SK-N-SH (cell line): ENCODE data around the gene PPAN. TPM values are rescaled to one million over a fixed set of nuclear protein-coding genes. Genes with fewer than 3 reads are reported as not detected.

Experiments
- CTCF ChIA-PET: fragments of 300-600, 350-600 bp; formaldehyde crosslinking; extraction: SDS; loops from one replicate; lab custom pipeline; 2021; lab: Yijun Ruan, JAX
- POLR2A ChIA-PET: fragments of 350-600 bp; sonication (Branson Sonifier 250); formaldehyde crosslinking; extraction: SDS; loops from one replicate; lab custom pipeline; 2020; ENCODE audit warnings: antibody characterized with exemption, inconsistent platforms; lab: Yijun Ruan, JAX
- DNase-seq: peaks from one replicate; pipeline ENCODE4 v3.0.0; 2012
- H2AFZ ChIP-seq: fragments of 200-600 bp; sonication (generic); 2 replicates; pipeline ENCODE4 v1.8.1; 2016; ENCODE audit warnings: antibody characterized with exemption, mild to moderate bottlenecking, low read depth
- H3F3A ChIP-seq: fragments of 200-600 bp; sonication (generic); replicated peaks from 2 replicates; pipeline ENCODE3; 2016; ENCODE audit warnings: antibody characterized with exemption, mild to moderate bottlenecking; ENCODE audit not compliant: insufficient read depth
- H3K27ac ChIP-seq, 2 experiments: fragments of 200-500 bp in 1 of 2; fragments of 200-600 bp in 1 of 2; sonication (Bioruptor generic) in 1 of 2; sonication (generic), shearing (Covaris generic) in 1 of 2; 2 replicates each; pipeline versions ENCODE4 v1.5.1 to v1.6.1; 2014 to 2016; ENCODE audit warnings: low read depth in 2 of 2, inconsistent platforms in 1 of 2, low read length in 1 of 2, mild to moderate bottlenecking in 1 of 2, mixed read lengths in 1 of 2
- H3K27me3 ChIP-seq: fragments of 200-600 bp; sonication (generic), shearing (Covaris generic); 2 replicates; pipeline ENCODE4 v1.6.1; 2016; ENCODE audit warnings: mixed run types; ENCODE audit not compliant: insufficient read depth
- H3K36me3 ChIP-seq, 2 experiments: fragments of 200-500 bp in 1 of 2; fragments of 200-600 bp in 1 of 2; sonication (Bioruptor generic) in 1 of 2; sonication (generic) in 1 of 2; replicated peaks in 1 of 2; 2 replicates each; pipeline versions ENCODE3 to v1.5.1; 2014 to 2016; ENCODE audit warnings: low read length in 1 of 2, mild to moderate bottlenecking in 1 of 2; ENCODE audit not compliant: insufficient read depth in 2 of 2, control insufficient read depth in 1 of 2
- H3K4me1 ChIP-seq, 2 experiments: fragments of 200-500 bp in 1 of 2; fragments of 200-600 bp in 1 of 2; sonication (Bioruptor generic) in 1 of 2; sonication (generic), shearing (Covaris generic) in 1 of 2; 2 replicates each; pipeline versions ENCODE4 v1.5.1 to v1.6.1; 2014 to 2016; ENCODE audit warnings: low read depth in 1 of 2, low read length in 1 of 2, mixed run types in 1 of 2; ENCODE audit not compliant: insufficient read depth in 2 of 2, control insufficient read depth in 1 of 2
- H3K4me2 ChIP-seq: fragments of 200-600 bp; sonication (generic), shearing (Covaris generic); 2 replicates; pipeline ENCODE4 v1.6.1; 2017; ENCODE audit warnings: mixed run types
- H3K4me3 ChIP-seq, 2 experiments: fragments of 200-500 bp in 1 of 2; fragments of 200-600 bp in 1 of 2; sonication (Bioruptor generic) in 1 of 2; sonication (generic), shearing (Covaris generic) in 1 of 2; 2 replicates each; pipeline versions ENCODE4 v1.5.1 to v1.8.1; 2014 to 2016; ENCODE audit warnings: low read depth in 2 of 2, inconsistent platforms in 1 of 2, low read length in 1 of 2, mild to moderate bottlenecking in 1 of 2, mixed read lengths in 1 of 2, moderate library complexity in 1 of 2
- H3K79me2 ChIP-seq: fragments of 200-600 bp; sonication (generic); 2 replicates; pipeline ENCODE4 v1.8.1; 2017; ENCODE audit warnings: mild to moderate bottlenecking; ENCODE audit not compliant: insufficient read depth
- H3K9ac ChIP-seq: fragments of 200-600 bp; sonication (generic); 2 replicates; pipeline ENCODE4 v1.6.1; 2017; ENCODE audit warnings: mixed run types
- H3K9me2 ChIP-seq: fragments of 200-600 bp; sonication (generic); 2 replicates; pipeline ENCODE4 v1.6.1; 2017; ENCODE audit warnings: mixed run types
- H3K9me3 ChIP-seq: fragments of 200-600 bp; sonication (generic); 2 replicates; pipeline ENCODE4 v1.6.1; 2017; ENCODE audit warnings: mixed run types, mild to moderate bottlenecking, moderate library complexity
- H4K20me1 ChIP-seq: fragments of 200-600 bp; sonication (generic); 2 replicates; pipeline ENCODE4 v1.6.1; 2017; ENCODE audit warnings: mild to moderate bottlenecking, mixed run types; ENCODE audit not compliant: insufficient read depth
- ELF1 ChIP-seq: IDR thresholded peaks from 2 replicates; pipeline ENCODE4 v1.4.0; 2012
- EZH2phosphoT487 ChIP-seq: fragments of 200-600 bp; sonication (generic); IDR thresholded peaks from 2 replicates; pipeline ENCODE4 v1.6.1; 2017; ENCODE audit warnings: low read depth, mixed run types, mild to moderate bottlenecking, antibody characterized with exemption, moderate library complexity, borderline replicate concordance
- FOSL2 ChIP-seq: IDR thresholded peaks from 2 replicates; pipeline ENCODE4 v1.4.0; 2012; ENCODE audit warnings: low read depth, mild to moderate bottlenecking, moderate library complexity, borderline replicate concordance
- FOXJ3 ChIP-seq: sonication (generic); formaldehyde crosslinking; IDR thresholded peaks from 2 replicates; pipeline ENCODE4 v1.5.1; 2020; ENCODE audit warnings: mild to moderate bottlenecking, missing genetic modification reagents
- GABPA ChIP-seq: IDR thresholded peaks from 2 replicates; pipeline ENCODE4 v1.4.0; 2012; ENCODE audit warnings: low read depth, mild to moderate bottlenecking
- JUND ChIP-seq: IDR thresholded peaks from 2 replicates; pipeline ENCODE4 v1.4.0; 2012
- NRF1 ChIP-seq: IDR thresholded peaks from 2 replicates; pipeline ENCODE4 v1.6.1; 2012; ENCODE audit warnings: low read depth, mild to moderate bottlenecking, low read length
- SMC3 ChIP-seq: IDR thresholded peaks from 2 replicates; pipeline ENCODE4 v1.6.1; 2012; ENCODE audit warnings: low read depth, low read length, improper control_type of control experiment
- TAF1 ChIP-seq: IDR thresholded peaks from 2 replicates; pipeline ENCODE4 v1.6.1; 2012; ENCODE audit warnings: low read depth, mild to moderate bottlenecking, low read length, moderate library complexity, borderline replicate concordance
- WGBS: methylation state at CpG from one replicate; pipeline ENCODE4 v1.1.6; 2017; ENCODE audit warnings: low lambda C conversion rate; 5-methylcytosine and 5-hydroxymethylcytosine counted together
- polyA plus RNA-seq, 3 experiments: library from polyadenylated mRNA; depleted of rRNA; stranded (reverse); fragments of >200 nt; gene quantifications; 2 replicates each; pipeline ENCODE4 v1.2.3, GENCODE V29; 2012
- TF ChIP-seq, protein P1 (sequence below): IDR thresholded peaks from 2 replicates; pipeline ENCODE4 v1.4.0; 2012; ENCODE audit warnings: low read depth, borderline replicate concordance
- TF ChIP-seq, protein P2 (sequence below): IDR thresholded peaks from 2 replicates; pipeline ENCODE4; 2012
- TF ChIP-seq, protein P3 (sequence below): fragments of 150-350 bp; IDR thresholded peaks from 2 replicates; pipeline ENCODE4 v1.6.1; 2016; ENCODE audit warnings: mild to moderate bottlenecking, low read depth, low read length

Gene PPAN
- polyA plus RNA-seq, 1 of the 3 experiments (the other 2 are of a cell fraction), result 75.6 TPM

DNA sequence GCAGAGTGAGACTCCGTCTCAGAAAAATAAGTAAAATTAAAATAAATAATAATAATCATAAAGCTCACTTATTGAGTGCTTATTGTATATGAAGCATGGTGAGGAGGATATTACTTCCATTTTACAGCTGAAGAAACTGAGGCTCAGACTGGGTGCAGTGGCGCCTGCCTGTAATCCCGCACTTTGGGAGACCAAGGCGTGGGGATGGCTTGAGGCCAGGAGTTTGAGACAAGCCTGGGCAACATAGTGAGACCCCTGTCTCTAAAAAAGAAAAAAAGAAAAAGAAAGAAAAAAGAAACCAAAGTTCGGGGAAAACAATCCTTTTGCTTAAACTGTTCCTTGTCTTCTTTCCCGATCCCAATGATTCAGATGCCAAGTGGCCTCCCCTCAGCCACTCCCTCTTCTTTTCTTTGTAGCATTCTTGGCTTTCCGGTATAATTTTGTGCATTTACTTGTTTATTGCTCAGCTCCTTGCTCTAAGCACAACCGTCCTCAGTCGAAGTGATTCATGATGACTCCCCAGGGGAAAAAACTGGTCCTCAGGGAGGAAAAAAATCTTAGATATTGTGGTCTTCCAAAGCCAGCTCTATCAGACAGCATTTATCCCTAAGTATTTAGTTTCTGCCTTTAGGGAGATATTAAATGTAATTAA is 14.5 kb downstream of the PPAN start:
- peaks cover 3 to 13% of the 10 kb centered on the region in 2 experiments; a peak in 1 of 4 replicates for H3K4me1 ChIP-seq
- H3K9me3 ChIP-seq, result no peaks in the 10 kb centered on the region
- peaks cover 25% of the 10 kb centered on the region for H3K79me2 ChIP-seq
- no peaks in the 10 kb centered on the region for H3K9me2 ChIP-seq
- peak overlapping the region; percentile 21; the same call in 1 of the 2 replicates for H3K4me2 ChIP-seq
- H3K36me3 ChIP-seq, result peaks cover 12 to 28% of the 10 kb centered on the region in 2 experiments
- 0 out of 2 replicates have a peak, but pooled peaks cover 3% of the 10 kb centered on the region for H4K20me1 ChIP-seq
- WGBS, result 60% methylated on average over 9 of the region's 9 CpGs
- peaks cover 38% of the 10 kb centered on the region for H3F3A ChIP-seq
- H3K27ac ChIP-seq, result peak overlapping the region in 1 of 2 experiments; percentile 76; a peak in 3 of 4 replicates
- DNase-seq, result no peak
- H3K27me3 ChIP-seq, result no peaks in the 10 kb centered on the region
- peak; percentile 66; the same call in 1 of the 2 replicates for TF ChIP-seq FOSL2
- TF ChIP-seq, protein P1, sequence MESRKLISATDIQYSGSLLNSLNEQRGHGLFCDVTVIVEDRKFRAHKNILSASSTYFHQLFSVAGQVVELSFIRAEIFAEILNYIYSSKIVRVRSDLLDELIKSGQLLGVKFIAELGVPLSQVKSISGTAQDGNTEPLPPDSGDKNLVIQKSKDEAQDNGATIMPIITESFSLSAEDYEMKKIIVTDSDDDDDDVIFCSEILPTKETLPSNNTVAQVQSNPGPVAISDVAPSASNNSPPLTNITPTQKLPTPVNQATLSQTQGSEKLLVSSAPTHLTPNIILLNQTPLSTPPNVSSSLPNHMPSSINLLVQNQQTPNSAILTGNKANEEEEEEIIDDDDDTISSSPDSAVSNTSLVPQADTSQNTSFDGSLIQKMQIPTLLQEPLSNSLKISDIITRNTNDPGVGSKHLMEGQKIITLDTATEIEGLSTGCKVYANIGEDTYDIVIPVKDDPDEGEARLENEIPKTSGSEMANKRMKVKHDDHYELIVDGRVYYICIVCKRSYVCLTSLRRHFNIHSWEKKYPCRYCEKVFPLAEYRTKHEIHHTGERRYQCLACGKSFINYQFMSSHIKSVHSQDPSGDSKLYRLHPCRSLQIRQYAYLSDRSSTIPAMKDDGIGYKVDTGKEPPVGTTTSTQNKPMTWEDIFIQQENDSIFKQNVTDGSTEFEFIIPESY, result no peak
- TF ChIP-seq TAF1, result no peak
- 0 out of 2 replicates have a peak, but pooled peaks have one; percentile 27 for TF ChIP-seq JUND
- TF ChIP-seq, protein P2, sequence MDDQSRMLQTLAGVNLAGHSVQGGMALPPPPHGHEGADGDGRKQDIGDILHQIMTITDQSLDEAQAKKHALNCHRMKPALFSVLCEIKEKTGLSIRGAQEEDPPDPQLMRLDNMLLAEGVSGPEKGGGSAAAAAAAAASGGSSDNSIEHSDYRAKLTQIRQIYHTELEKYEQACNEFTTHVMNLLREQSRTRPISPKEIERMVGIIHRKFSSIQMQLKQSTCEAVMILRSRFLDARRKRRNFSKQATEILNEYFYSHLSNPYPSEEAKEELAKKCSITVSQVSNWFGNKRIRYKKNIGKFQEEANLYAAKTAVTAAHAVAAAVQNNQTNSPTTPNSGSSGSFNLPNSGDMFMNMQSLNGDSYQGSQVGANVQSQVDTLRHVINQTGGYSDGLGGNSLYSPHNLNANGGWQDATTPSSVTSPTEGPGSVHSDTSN, result no peak
- POLR2A ChIA-PET, result interaction anchor here (0.9 to 2.9 kb wide), 4 partner anchors 11 to 129 kb away, joined by 3 to 21 read pairs (median 4); partner anchors contain the start of gene PPAN
- peak overlapping the region; percentile 91 for H2AFZ ChIP-seq
- H3K4me3 ChIP-seq, result no peak overlapping the region
- CTCF ChIA-PET, result interaction anchor here (0.6 to 6.4 kb wide), 11 partner anchors 12 to 129 kb away, joined by 3 to 58 read pairs (median 4); partner anchors contain the start of gene PPAN
- H3K9ac ChIP-seq, result 0 out of 2 replicates have a peak overlapping the region, but pooled peaks have one; percentile 14

DNA sequence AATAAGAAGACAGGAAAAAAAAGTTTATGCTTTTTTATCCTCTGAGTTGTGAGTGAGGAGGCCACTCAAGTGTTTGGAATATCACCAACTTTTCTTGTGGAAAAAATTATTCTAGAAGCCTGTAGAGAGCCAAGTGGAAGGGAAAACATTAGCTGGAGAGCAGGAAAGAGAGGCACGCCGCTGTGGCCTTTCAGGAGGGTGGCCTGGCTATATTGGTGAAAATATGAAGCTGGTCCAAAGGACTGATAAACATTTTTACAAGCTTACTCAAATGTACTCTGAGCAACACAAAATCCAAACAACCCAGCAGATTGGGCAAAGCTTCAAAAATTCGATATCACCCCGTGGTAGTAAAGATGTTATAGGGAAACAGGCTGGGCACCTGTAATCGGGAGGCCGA is 15.9 kb downstream of the PPAN start:
- H3K36me3 ChIP-seq, result peaks cover 14 to 15% of the 10 kb centered on the region in 2 experiments
- peaks cover 25% of the 10 kb centered on the region for H3K79me2 ChIP-seq
- H4K20me1 ChIP-seq, result 0 out of 2 replicates have a peak, but pooled peaks cover 3% of the 10 kb centered on the region
- no peaks in the 10 kb centered on the region for H3K9me3 ChIP-seq
- H3K27me3 ChIP-seq, result no peaks in the 10 kb centered on the region
- 71% methylated on average over 6 of the region's 6 CpGs for WGBS
- CTCF ChIA-PET, result interaction anchor here (1.4 to 2.8 kb wide), 2 partner anchors 17 to 128 kb away, joined by 5 to 11 read pairs; no protein-coding TSS in a partner anchor
- no peaks in the 10 kb centered on the region for H3K9me2 ChIP-seq
- DNase-seq, result no peak
- H3K4me1 ChIP-seq, result peaks cover 3 to 12% of the 10 kb centered on the region in 2 experiments; a peak in 1 of 4 replicates
- peak overlapping the region in 1 of 2 experiments; percentile 76; a peak in 2 of 4 replicates for H3K27ac ChIP-seq
- peaks cover 33% of the 10 kb centered on the region for H3F3A ChIP-seq
- TF ChIP-seq SMC3, result no peak
- TF ChIP-seq ELF1, result no peak
- no peak for TF ChIP-seq FOSL2
- TF ChIP-seq NRF1, result no peak
- no peak for TF ChIP-seq GABPA
- no peak for TF ChIP-seq TAF1
- TF ChIP-seq EZH2phosphoT487, result no peak
- no peak for TF ChIP-seq FOXJ3
- TF ChIP-seq, protein P3, sequence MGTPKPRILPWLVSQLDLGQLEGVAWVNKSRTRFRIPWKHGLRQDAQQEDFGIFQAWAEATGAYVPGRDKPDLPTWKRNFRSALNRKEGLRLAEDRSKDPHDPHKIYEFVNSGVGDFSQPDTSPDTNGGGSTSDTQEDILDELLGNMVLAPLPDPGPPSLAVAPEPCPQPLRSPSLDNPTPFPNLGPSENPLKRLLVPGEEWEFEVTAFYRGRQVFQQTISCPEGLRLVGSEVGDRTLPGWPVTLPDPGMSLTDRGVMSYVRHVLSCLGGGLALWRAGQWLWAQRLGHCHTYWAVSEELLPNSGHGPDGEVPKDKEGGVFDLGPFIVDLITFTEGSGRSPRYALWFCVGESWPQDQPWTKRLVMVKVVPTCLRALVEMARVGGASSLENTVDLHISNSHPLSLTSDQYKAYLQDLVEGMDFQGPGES, result no peak
- no peak overlapping the region for H2AFZ ChIP-seq
- no peak overlapping the region for H3K4me3 ChIP-seq
- H3K4me2 ChIP-seq, result no peak overlapping the region
- POLR2A ChIA-PET, result interaction anchor here (0.5 to 2.9 kb wide), 3 partner anchors 9 to 1815 kb away, joined by 3 to 21 read pairs (median 4); no protein-coding TSS in a partner anchor
- no peak overlapping the region for H3K9ac ChIP-seq
